Transverse colon (tissue), 3 donors: Measurements from ENCODE around the gene PCIF1.
A peak's percentile ranks its signal among the peaks of the same experiment; 100 is the strongest.

Experiments used
- CTCF ChIP-seq, 5 experiments: fragments of 200-600 bp in 3 of 5; fragments of 450-650 bp in 2 of 5; sonication (generic) in 3 of 5; IDR thresholded peaks; 1 replicate in 2 of 5; 2 replicates in 3 of 5; pipeline ENCODE4 v1.5.1; 2016 to 2017; ENCODE audit warnings: antibody characterized with exemption in 5 of 5, inconsistent platforms in 3 of 5, mild to moderate bottlenecking in 2 of 5, moderate library complexity in 1 of 5
- EP300 ChIP-seq: sonication (generic); formaldehyde crosslinking; IDR thresholded peaks from one replicate; pipeline ENCODE4 v1.6.1; 2017; ENCODE audit warnings: antibody characterized with exemption, low read depth
- POLR2A ChIP-seq: fragments of 450-650 bp; IDR thresholded peaks from one replicate; pipeline ENCODE4 v1.6.1; 2016; ENCODE audit warnings: antibody characterized with exemption, mild to moderate bottlenecking, moderate library complexity

- TF ChIP-seq CTCF (IDR thresholded peaks at IDR 0.05) = peak in 4 of 5 experiments; percentile 47 to 60 (median 56)
- TF ChIP-seq POLR2A = no peak
- TF ChIP-seq EP300 = no peak
These were observed 35.5 kb downstream of the PCIF1 start for GRCh38 chr20:45969712-45970634.
